Sigmoid colon (tissue), 7 donors: ENCODE measurements around the gene PEAR1. TPM values are rescaled to one million over a fixed set of nuclear protein-coding genes. Genes with fewer than 3 reads are reported as not detected.

Experiments
- DNase-seq: peaks from one replicate; pipeline ENCODE4 v3.0.0-alpha.2; 2019
- H3K27ac ChIP-seq, 4 donors: fragments of 200-600 bp; sonication (generic); one replicate each; pipeline ENCODE4 v1.5.1; 2016 to 2019; ENCODE audit warnings: mild to moderate bottlenecking in 1 of 4
- H3K27me3 ChIP-seq, 3 donors: fragments of 200-600 bp; sonication (generic); one replicate each; pipeline ENCODE4 v1.5.1; 2019; ENCODE audit warnings: mild to moderate bottlenecking in 1 of 3
- H3K36me3 ChIP-seq, 4 donors: fragments of 200-600 bp; sonication (generic); one replicate each; pipeline ENCODE4 v1.5.1; 2016 to 2019
- H3K4me1 ChIP-seq, 4 donors: fragments of 200-600 bp; sonication (generic); one replicate each; pipeline ENCODE4 v1.5.1; 2017 to 2019
- H3K4me3 ChIP-seq, 4 donors: fragments of 200-600 bp; sonication (generic); one replicate each; pipeline ENCODE4 v1.5.1; 2017 to 2019; ENCODE audit warnings: mild to moderate bottlenecking in 2 of 4, moderate library complexity in 1 of 4
- H3K9me3 ChIP-seq, 4 donors: fragments of 200-600 bp in 3 of 4; sonication (generic) in 3 of 4; one replicate each; pipeline versions ENCODE4 v1.5.1 to v1.6.1; 2013 to 2019
- CTCF ChIP-seq, 4 experiments: fragments of 450-650 bp in 3 of 4; fragments of 200-600 bp in 1 of 4; IDR thresholded peaks; one replicate each; pipeline ENCODE4 v1.5.1; 2016 to 2019; ENCODE audit warnings: antibody characterized with exemption in 4 of 4, mild to moderate bottlenecking in 3 of 4, moderate library complexity in 2 of 4
- EP300 ChIP-seq, 4 donors: sonication (generic); formaldehyde crosslinking; IDR thresholded peaks; one replicate each; pipeline ENCODE4 v1.6.1; 2017; ENCODE audit warnings: antibody characterized with exemption in 4 of 4
- POLR2A ChIP-seq, 2 donors: fragments of 450-650 bp; IDR thresholded peaks; one replicate each; pipeline ENCODE4 v1.6.1; 2016; ENCODE audit warnings: antibody characterized with exemption in 2 of 2, mild to moderate bottlenecking in 2 of 2, moderate library complexity in 2 of 2
- POLR2AphosphoS5 ChIP-seq, 4 donors: sonication (generic); formaldehyde crosslinking; IDR thresholded peaks; one replicate each; pipeline ENCODE4 v1.6.1; 2017; ENCODE audit warnings: antibody characterized with exemption in 4 of 4
- WGBS, 2 donors: extraction: QIAGEN DNeasy Blood & Tissue Kit; methylation state at CpG; one replicate each; pipeline ENCODE4 v1.1.7; 2013; 5-methylcytosine and 5-hydroxymethylcytosine counted together
- intact Hi-C: fragments of 100-400 bp; cut with DNase I; formaldehyde crosslinking; loops from one replicate; pipeline ENCODE4 v1.15.1; 2023
- polyA plus RNA-seq, 3 donors: library from polyadenylated mRNA; stranded (reverse); fragments of 200-250 nt; gene quantifications; one replicate each; pipeline ENCODE4 v1.2.3, GENCODE V29; 2013
- total RNA-seq, 4 donors: library from RNA; depleted of rRNA; stranded (reverse); fragments of >200 nt; gene quantifications; one replicate each; pipeline ENCODE4 v1.1.0, GENCODE V29; 2016
- donor health status: healthy with polysubstance abuse.
- donor health status: Bipolar disorder and iron deficiency.
- donor health status: healthy.

The PEAR1 gene
- total and polyA plus RNA-seq, 7 donors, result under 0.01 to 8.3 (median 3.8) TPM

- Histone ChIP-seq H3K9me3 (no peaks in the 10 kb centered on the region), H3K27ac (no peak overlapping the region), H3K4me1 (no peaks in the 10 kb centered on the region), H3K36me3 (no peaks in the 10 kb centered on the region), H3K27me3 (peaks cover 0 to 16% (median 0%) of the 10 kb centered on the region in 3 donors), H3K4me3 (no peak overlapping the region)
- WGBS, 2 donors, result 26 to 48% methylated on average over 1 of the region's 1 CpG
- intact Hi-C loops, result no loop called here
- DNase-seq, result no peak
- TF ChIP-seq CTCF (IDR thresholded peaks at IDR 0.05) (no peak), POLR2AphosphoS5 (IDR thresholded peaks at IDR 0.05) (no peak)
Measured at GRCh38 chr1:156885314-156885713, 8.2 kb upstream of the PEAR1 start.

- intact Hi-C loops, result no loop called here
- H3K27ac ChIP-seq, result no peak overlapping the region
- no peak for DNase-seq
- H3K36me3 ChIP-seq, result no peaks in the 10 kb centered on the region
- peaks cover 0 to 16% (median 0%) of the 10 kb centered on the region in 3 donors for H3K27me3 ChIP-seq
- no peak overlapping the region for H3K4me3 ChIP-seq
- H3K9me3 ChIP-seq, result no peaks in the 10 kb centered on the region
- WGBS, 2 donors, result 48 to 69% methylated on average over 13 of the region's 13 CpGs
- TF ChIP-seq CTCF (IDR thresholded peaks at IDR 0.05), result no peak
- no peak for TF ChIP-seq EP300 (IDR thresholded peaks at IDR 0.05)
- TF ChIP-seq POLR2A (IDR thresholded peaks at IDR 0.05), result no peak
- no peak for TF ChIP-seq POLR2AphosphoS5 (IDR thresholded peaks at IDR 0.05)
- H3K4me1 ChIP-seq, result no peaks in the 10 kb centered on the region
Measured at GRCh38 chr1:156885880-156886355, 7.6 kb upstream of the PEAR1 start.

GRCh38 chr1:156886583-156887281 lies 6.8 kb upstream of the PEAR1 start:
- no peak for DNase-seq
- intact Hi-C loops, result no loop called here
- Histone ChIP-seq H3K27ac (no peak overlapping the region), H3K4me1 (no peaks in the 10 kb centered on the region), H3K9me3 (no peaks in the 10 kb centered on the region), H3K36me3 (no peaks in the 10 kb centered on the region), H3K4me3 (no peak overlapping the region), H3K27me3 (peaks cover 0 to 16% (median 0%) of the 10 kb centered on the region in 3 donors)
- WGBS, 2 donors, result 30 to 48% methylated on average over 6 of the region's 6 CpGs
- TF ChIP-seq POLR2A (IDR thresholded peaks at IDR 0.05) (no peak), POLR2AphosphoS5 (IDR thresholded peaks at IDR 0.05) (no peak), CTCF (IDR thresholded peaks at IDR 0.05) (no peak), EP300 (IDR thresholded peaks at IDR 0.05) (no peak)

- WGBS, 2 donors, result 16 to 40% methylated on average over 3 of the region's 3 CpGs
- peaks cover 0 to 1% (median under 1%) of the 10 kb centered on the region in 4 donors for H3K4me1 ChIP-seq
- TF ChIP-seq CTCF (IDR thresholded peaks at IDR 0.05), result no peak
- no peak for TF ChIP-seq EP300 (IDR thresholded peaks at IDR 0.05)
- no peak for TF ChIP-seq POLR2A (IDR thresholded peaks at IDR 0.05)
- no peak for TF ChIP-seq POLR2AphosphoS5 (IDR thresholded peaks at IDR 0.05)
- H3K27ac ChIP-seq, result no peak overlapping the region
- no peaks in the 10 kb centered on the region for H3K9me3 ChIP-seq
- intact Hi-C loops, result no loop called here
- H3K4me3 ChIP-seq, result no peak overlapping the region
- H3K27me3 ChIP-seq, result peaks cover 0 to 17% (median 0%) of the 10 kb centered on the region in 3 donors
- no peaks in the 10 kb centered on the region for H3K36me3 ChIP-seq
- DNase-seq, result no peak
Measured at GRCh38 chr1:156887317-156887716, 6.2 kb upstream of the PEAR1 start.
